Neutrophil (primary cell): ENCODE measurements around the gene DNMBP.
A peak's percentile ranks its signal among the peaks of the same experiment; 100 is the strongest.

Experiments
- H3K27ac ChIP-seq: fragments of 200-600 bp; sonication (generic); 2 replicates; pipeline ENCODE4 v1.5.1; 2016; ENCODE audit warnings: mild to moderate bottlenecking, moderate library complexity
- H3K27me3 ChIP-seq: fragments of 200-600 bp; sonication (generic); 2 replicates; pipeline ENCODE4 v1.6.0; 2016; ENCODE audit warnings: mild to moderate bottlenecking
- H3K36me3 ChIP-seq: fragments of 200-600 bp; sonication (generic); 2 replicates; pipeline ENCODE4 v1.5.1; 2017
- H3K4me1 ChIP-seq, 2 experiments: fragments of 200-600 bp in 1 of 2; sonication (generic) in 1 of 2; 1 replicate in 1 of 2; 2 replicates in 1 of 2; pipeline versions ENCODE4 v1.5.1 to v1.6.1; 2013 to 2016; ENCODE audit warnings: low read depth in 1 of 2, low read length in 1 of 2, mild to moderate bottlenecking in 1 of 2, moderate library complexity in 1 of 2; ENCODE audit not compliant: control insufficient read depth in 1 of 2, insufficient read depth in 1 of 2
- H3K4me3 ChIP-seq, 2 experiments: fragments of 200-600 bp in 1 of 2; sonication (generic) in 1 of 2; 1 replicate in 1 of 2; 2 replicates in 1 of 2; pipeline ENCODE4 v1.5.1; 2013 to 2016; ENCODE audit warnings: low read depth in 1 of 2, low read length in 1 of 2, mild to moderate bottlenecking in 1 of 2, moderate library complexity in 1 of 2
- H3K9me3 ChIP-seq: fragments of 200-600 bp; sonication (generic); 2 replicates; pipeline ENCODE4 v1.5.1; 2016
- CTCF ChIP-seq: fragments of 200-600 bp; sonication (generic); IDR thresholded peaks from 2 replicates; pipeline ENCODE4 v1.5.1; 2016; ENCODE audit warnings: antibody characterized with exemption

Gene DNMBP

GRCh38 chr10:99850767-99851340 lies 158.9 kb downstream of the DNMBP start:
- no peaks in the 10 kb centered on the region for H3K27me3 ChIP-seq
- no peaks in the 10 kb centered on the region for H3K9me3 ChIP-seq
- H3K4me1 ChIP-seq: peaks cover 37 to 45% of the 10 kb centered on the region in 2 experiments
- no peak overlapping the region for H3K4me3 ChIP-seq
- TF ChIP-seq CTCF: no peak
- H3K27ac ChIP-seq: peak overlapping the region; percentile 71
- H3K36me3 ChIP-seq: no peaks in the 10 kb centered on the region

- Histone ChIP-seq H3K27ac (peak overlapping the region; percentile 71), H3K27me3 (no peaks in the 10 kb centered on the region), H3K4me1 (peaks cover 44 to 52% of the 10 kb centered on the region in 2 experiments), H3K36me3 (no peaks in the 10 kb centered on the region), H3K9me3 (no peaks in the 10 kb centered on the region), H3K4me3 (no peak overlapping the region)
- TF ChIP-seq CTCF: no peak
These were observed 159.6 kb downstream of the DNMBP start for GRCh38 chr10:99850021-99850766.

GRCh38 chr10:99849536-99849935 lies 160.2 kb downstream of the DNMBP start:
- Histone ChIP-seq H3K4me3 (no peak overlapping the region), H3K4me1 (peaks cover 46 to 58% of the 10 kb centered on the region in 2 experiments), H3K27ac (peak overlapping the region; percentile 71), H3K36me3 (no peaks in the 10 kb centered on the region), H3K9me3 (no peaks in the 10 kb centered on the region), H3K27me3 (no peaks in the 10 kb centered on the region)
- no peak for TF ChIP-seq CTCF

- Histone ChIP-seq H3K27ac (peak overlapping the region; percentile 71), H3K36me3 (no peaks in the 10 kb centered on the region), H3K4me1 (peaks cover 51 to 63% of the 10 kb centered on the region in 2 experiments), H3K9me3 (no peaks in the 10 kb centered on the region), H3K27me3 (no peaks in the 10 kb centered on the region), H3K4me3 (no peak overlapping the region)
- no peak for TF ChIP-seq CTCF
These were observed 160.7 kb downstream of the DNMBP start for GRCh38 chr10:99849057-99849456.

- Histone ChIP-seq H3K4me1 (peaks cover 54 to 66% of the 10 kb centered on the region in 2 experiments), H3K36me3 (no peaks in the 10 kb centered on the region), H3K27ac (peak overlapping the region; percentile 58), H3K27me3 (no peaks in the 10 kb centered on the region), H3K9me3 (no peaks in the 10 kb centered on the region), H3K4me3 (peak overlapping the region; percentile 46 to 53)
- peak; percentile 83 for TF ChIP-seq CTCF
These were observed 163.8 kb downstream of the DNMBP start for GRCh38 chr10:99845837-99846382.
